ENCODE measurements around the gene PRPF38B.
"Not testable (repeated sequence)": the region's sequence is repeated elsewhere in the genome, so short reads cannot be mapped to it uniquely, and the experiment has no call there.

Gene PRPF38B

DNA sequence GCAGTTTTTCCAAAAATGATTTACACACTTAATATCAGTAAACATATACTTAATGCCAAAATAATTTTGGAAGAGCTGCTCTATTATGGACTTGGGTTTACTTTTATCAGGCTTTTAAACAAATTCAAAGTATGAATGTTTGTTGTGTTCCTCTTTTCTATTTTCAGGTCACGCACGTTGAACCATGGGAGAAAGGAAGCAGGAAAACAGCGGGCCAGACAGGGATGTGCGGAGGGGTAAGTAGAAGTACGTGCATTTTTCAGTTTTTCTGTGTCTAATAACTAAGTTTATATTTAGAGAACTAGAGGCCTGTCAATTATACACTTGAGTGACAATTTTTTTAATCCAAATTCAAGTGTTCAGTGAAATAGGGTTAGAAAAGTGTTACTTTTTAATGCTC, 3.4 kb downstream of the PRPF38B start:
- no peak overlapping the region; the same call in 1 of the 2 replicates for H3K4me3 ChIP-seq (ENCODE audit: low read length)
- TF ChIP-seq ZNF274 (IDR thresholded peaks at IDR 0.05; ENCODE audit: low read depth, low read length), result no peak

DNA sequence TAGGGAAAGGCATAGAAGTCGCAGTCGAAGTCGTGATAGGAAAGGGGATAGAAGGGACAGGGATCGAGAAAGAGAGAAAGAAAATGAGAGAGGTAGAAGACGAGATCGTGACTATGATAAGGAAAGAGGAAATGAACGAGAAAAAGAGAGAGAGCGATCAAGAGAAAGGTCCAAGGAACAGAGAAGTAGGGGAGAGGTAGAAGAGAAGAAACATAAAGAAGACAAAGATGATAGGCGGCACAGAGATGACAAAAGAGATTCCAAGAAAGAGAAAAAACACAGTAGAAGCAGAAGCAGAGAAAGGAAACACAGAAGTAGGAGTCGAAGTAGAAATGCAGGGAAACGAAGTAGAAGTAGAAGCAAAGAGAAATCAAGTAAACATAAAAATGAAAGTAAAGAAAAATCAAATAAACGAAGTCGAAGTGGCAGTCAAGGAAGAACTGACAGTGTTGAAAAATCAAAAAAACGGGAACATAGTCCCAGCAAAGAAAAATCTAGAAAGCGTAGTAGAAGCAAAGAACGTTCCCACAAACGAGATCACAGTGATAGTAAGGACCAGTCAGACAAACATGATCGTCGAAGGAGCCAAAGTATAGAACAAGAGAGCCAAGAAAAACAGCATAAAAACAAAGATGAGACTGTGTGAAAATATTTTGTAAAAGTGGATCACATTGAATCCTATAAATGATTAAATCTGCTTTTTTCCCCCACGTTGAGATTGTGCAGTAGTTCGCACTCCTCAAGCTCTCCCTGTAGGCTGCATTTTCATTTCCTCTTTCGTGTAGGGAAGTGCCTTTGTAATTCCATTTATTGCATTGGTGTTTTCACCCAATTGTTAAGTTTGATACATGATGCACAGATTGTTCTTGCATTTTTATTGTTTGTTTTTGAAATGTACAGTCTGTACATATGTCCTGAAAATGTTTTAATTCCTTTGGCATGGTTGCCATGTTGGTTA, 7.5 kb downstream of the PRPF38B start:
- TF ChIP-seq ZNF274 (IDR thresholded peaks at IDR 0.05; ENCODE audit: low read depth, low read length), result no peak
- H3K4me3 ChIP-seq (ENCODE audit: low read length), result no peak overlapping the region

DNA sequence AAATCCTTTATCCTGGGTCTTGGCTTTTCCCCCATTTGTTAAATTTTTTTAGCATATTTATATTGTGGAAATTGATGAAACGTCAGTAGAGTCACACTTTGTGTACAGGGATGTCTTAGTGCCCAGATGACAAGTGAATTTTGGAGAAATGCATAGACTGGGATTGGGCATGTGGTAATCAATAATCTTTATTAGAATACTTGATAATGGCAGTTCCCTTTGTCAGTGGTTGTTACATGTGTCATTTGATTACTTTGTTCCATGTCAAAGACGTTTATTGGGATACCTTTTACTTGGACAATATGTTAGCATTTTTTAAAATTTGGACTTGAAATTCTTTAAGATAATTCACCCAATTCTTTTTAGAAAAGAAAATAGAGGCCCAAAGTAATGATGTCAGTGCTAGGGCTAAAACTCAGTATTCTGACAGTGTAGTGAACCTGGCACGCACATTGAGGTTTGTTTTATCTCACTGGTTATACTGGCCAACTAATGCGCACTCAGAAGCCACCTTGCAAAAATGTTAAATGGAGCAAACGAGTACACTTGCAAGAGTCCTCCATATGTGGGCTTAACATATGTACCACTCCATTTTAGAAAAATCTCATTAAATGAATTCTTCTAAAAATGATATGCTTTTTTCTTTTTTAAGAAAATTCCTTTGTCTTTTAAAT, 9.2 kb downstream of the PRPF38B start:
- TF ChIP-seq ZNF274 (IDR thresholded peaks at IDR 0.05; ENCODE audit: low read depth, low read length), result no peak
- H3K4me3 ChIP-seq (ENCODE audit: low read length), result no peak overlapping the region

DNA sequence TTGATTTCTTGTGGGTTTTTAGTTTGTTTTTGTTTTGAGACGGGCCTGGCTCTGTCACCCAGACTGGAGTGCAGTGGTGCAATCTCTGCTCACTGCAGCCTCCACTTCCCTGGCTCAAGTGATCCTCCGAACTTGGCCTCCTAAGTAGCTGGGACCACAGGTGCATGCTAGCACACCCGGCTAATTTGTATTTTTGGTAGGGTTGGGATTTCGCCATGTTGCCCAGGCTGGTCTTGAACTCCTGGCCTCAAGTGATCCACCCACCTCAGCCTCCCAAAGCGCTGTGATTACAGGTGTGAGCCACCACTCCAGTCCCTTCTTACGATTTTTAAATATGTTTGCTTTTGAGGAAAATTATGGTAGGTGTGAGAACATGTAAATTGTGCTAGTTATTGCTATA, 10.0 kb downstream of the PRPF38B start:
- not testable (repeated sequence) for H3K4me3 ChIP-seq (ENCODE audit: low read length)

DNA sequence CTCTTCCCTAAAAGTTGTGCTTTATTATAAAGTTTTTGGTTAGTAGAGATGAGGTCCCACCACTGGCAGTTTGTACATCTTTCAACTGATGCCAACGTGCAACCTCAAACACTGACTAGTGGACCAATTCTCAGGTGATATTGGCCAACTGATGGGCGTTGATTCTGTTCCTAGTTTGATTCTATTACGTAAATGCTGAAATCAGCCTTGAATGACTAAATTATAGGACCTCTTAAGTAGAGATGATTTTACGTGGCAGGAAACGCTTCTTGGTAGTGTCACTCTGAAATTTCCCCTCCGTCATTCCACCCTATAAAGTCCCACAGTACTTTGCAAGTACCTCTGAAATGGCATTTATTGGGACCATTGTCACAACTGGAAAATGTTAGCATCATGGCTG, 11.8 kb downstream of the PRPF38B start:
- TF ChIP-seq ZNF274 (IDR thresholded peaks at IDR 0.05; ENCODE audit: low read depth, low read length), result no peak
- H3K4me3 ChIP-seq (ENCODE audit: low read length), result no peak overlapping the region

DNA sequence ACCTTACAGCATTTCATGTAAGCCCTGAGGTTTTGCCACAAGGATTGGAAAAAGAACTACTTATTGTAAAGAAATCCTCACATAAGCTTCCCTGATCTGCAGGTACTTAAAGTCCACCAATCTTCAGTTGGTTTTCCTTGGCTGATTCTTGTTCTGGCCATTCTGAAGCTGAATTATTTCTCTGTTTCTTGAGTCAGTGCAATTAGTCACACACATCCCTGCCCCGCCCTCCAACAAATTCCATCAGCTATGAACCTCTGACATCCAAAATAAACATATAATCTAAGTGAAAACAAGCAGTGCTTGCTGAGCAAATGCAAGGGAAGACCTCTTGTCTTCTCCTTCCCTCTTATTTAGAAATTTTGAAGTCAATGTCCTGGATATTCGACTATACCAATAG, 12.4 kb downstream of the PRPF38B start:
- no peak overlapping the region for H3K4me3 ChIP-seq (ENCODE audit: low read length)
- no peak for TF ChIP-seq ZNF274 (IDR thresholded peaks at IDR 0.05; ENCODE audit: low read depth, low read length)

DNA sequence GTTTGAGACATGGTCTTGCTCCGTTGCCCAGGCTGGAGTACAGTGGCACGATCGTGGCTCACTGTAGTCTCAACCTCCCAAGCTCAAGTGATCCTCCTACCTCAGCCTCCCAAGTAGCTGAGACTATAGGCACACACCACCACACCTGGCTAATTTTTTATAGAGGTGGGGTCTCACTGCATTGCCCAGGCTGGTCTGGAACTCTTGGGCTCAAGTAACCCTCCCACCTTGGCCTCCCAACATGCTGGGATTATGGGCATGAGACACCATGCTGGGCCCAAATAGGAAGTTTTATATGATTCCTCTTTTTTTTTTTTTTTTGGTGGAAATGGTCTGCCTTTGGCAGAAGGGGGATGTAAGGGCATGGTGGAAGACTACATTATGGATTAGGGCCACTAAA, 14.5 kb downstream of the PRPF38B start:
- TF ChIP-seq ZNF274 (IDR thresholded peaks at IDR 0.05; ENCODE audit: low read depth, low read length), result no peak
- H3K4me3 ChIP-seq (ENCODE audit: low read length), result no peak overlapping the region

DNA sequence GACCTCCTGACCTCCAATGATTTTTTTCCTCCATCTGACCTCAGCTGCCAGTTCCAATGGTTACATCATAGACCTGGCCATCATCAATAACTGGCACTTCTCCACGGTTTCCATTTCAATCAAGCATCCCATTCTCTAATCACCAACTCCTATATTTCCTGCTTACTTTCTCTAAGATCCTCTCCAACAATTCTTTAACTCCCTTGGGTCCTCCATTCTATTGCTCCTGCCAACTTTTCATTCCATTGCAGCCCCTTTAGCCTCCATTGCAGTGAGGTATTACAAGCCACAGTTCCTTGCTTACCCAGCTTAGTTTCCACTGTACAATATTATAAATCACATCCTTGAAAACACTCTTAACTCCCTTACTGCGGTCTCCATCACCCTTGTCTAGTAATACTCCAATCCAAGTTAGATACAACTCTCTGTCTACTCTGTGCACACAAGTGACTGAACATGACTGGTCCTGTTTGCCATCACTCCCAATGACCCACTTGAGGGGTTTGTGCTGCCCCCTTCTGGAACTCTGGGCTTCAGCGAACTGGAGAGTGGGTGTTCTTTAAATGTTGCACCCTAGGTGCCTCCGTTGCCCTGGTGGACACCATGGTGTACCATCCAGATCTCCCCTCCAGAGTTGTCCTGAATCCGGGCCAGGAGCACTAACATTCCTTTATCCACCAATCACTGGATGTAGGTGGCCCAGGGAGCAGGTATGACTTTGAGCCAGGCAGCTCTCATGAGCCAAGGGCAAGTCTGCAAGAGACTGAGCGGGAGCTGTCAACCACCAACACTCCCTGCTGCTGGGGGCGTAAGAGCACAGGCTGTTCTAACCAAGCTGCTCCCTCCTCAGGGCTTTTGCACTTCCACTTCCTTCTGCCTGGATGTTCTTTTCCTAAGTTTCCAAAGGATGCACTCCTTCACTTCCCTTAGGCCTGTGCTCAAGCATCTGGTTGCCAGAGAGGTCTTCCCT, 16.9 kb downstream of the PRPF38B start:
- H3K4me3 ChIP-seq (ENCODE audit: low read length), result no peak overlapping the region
- no peak for TF ChIP-seq ZNF274 (IDR thresholded peaks at IDR 0.05; ENCODE audit: low read depth, low read length)

DNA sequence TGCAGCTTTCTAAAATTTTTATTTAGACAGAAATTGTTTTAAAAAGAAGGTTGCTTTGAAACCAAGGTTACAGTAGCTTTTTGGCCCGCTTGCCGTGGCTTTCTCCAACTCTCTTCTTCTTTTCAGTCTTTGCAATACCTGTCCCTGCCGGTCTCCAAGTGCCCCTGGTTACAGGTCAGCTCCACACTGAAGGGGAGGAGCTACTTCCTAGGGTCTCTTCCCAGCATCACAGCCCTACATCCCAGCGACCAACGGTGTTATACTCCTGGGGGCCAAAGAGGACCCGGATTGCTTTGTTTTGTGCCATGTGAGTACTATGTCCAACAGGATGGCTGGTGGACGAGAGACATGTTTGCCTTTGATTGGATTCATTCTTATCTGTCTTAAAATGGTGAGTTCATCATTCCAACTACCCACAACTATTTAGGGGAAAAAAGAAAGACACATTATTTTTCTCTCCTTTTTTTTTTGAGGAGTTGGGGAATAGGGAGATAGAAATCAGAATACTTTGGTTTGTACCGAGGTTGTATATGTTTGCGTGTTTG, 20.6 kb downstream of the PRPF38B start, which contains the start of gene FNDC7:
Gene FNDC7 (plus strand): TSS at position 303 of the 545 bp plus-strand sequence. CDS start 26 bp downstream, at position 329.
- no peak within 1 kb of the TSS for H3K4me3 ChIP-seq (ENCODE audit: low read length)

DNA sequence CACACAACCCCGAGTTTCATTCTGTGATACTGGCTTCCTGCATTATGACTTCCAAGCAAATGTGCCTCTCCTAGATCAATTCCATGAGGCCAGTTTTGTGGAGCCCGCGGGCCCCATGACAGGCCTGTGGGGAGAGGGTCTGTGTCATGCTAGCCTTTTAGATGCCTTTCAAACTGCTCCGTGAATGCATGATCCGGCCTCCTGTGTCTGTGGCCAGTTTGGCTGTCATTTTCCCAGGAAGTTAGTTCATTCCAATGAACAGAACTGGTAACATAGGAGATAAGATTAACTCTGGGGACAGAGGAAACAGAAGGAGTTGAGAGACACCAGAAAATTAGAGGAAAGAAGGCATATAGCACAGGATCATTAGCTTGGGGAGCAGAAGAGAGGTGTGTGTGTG, 23.8 kb downstream of the PRPF38B start:
- TF ChIP-seq ZNF274 (IDR thresholded peaks at IDR 0.05; ENCODE audit: low read depth, low read length), result no peak
- H3K4me3 ChIP-seq (ENCODE audit: low read length), result no peak overlapping the region

More for the DNA sequence above, 20.6 kb downstream of the PRPF38B start, which contains the start of gene FNDC7:
- no peak for TF ChIP-seq ZNF274 (IDR thresholded peaks at IDR 0.05; ENCODE audit: low read depth, low read length)

DNA sequence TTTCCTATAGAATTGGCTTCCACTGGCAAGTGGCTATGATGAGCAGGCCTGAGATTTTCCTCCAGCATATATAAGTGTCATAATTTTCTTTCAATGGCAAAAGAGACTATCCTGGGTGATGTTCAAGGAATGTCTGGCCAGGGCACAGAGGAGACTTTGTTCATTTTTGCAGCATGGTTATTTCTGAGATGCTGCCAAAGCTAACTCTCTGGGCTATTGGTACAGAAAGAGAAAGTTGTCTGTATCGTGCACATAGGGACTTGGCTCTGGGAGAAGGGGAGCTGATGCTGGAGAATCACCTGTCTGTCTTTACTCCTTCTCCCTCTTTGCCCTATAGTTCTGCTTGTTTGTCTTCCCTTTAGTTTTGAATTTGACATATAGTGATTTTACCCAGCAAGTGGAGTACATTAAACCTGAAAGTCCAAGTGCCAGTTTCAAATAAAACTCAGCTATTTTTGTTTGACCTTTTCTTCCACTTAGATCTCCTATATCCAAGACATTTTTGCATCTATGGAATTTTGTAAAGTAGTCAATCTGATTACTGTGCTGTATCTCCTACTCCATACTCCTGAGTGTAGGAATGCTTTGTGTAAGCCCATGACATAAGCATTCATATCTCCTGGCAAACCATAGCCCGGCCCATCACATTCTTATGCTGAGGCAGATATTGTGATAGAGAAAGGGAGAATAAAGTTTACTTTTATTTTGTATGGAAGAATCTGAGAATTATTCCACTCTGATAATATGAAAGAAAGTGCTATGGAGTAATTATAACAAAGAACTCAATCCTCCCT, 24.5 kb downstream of the PRPF38B start:
- no peak for TF ChIP-seq ZNF274 (IDR thresholded peaks at IDR 0.05; ENCODE audit: low read depth, low read length)
- H3K4me3 ChIP-seq (ENCODE audit: low read length), result no peak overlapping the region

DNA sequence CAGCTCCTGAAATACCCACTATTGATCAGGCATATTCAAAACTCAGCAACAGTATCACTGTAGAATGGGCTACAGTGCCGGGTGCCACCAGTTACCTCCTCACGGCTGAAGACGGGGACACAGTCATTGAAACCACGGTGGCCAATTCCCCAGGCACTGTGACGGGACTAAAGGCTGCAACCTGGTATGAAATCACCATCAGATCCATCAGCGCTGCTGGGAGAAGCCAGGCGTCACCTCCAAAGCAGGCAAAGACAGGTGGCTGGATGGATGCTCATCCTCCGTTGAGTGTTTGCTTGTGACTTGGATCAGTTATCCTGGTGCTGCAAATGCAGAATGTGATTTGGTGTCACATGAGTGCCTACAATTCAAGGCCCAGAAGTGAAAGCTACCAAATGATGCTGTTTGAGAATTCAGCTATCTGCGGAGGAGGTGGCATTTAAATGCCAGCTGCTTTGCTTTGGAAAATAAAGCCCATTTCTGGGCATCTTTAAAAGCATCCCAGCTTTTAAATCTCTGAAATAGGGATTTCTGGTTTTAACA, 25.7 kb downstream of the PRPF38B start:
- no peak overlapping the region for H3K4me3 ChIP-seq (ENCODE audit: low read length)
- no peak for TF ChIP-seq ZNF274 (IDR thresholded peaks at IDR 0.05; ENCODE audit: low read depth, low read length)
